DOHH2 (cell line): Measurements from ENCODE around the gene KCNJ4.

Experiments
- H3F3A ChIP-seq: fragments of 200-600 bp; sonication (generic), shearing (Covaris generic); 2 replicates; pipeline ENCODE4 v1.6.0; 2016; ENCODE audit warnings: antibody characterized with exemption, mild to moderate bottlenecking; ENCODE audit not compliant: control insufficient read depth, insufficient read depth
- H3K27ac ChIP-seq: fragments of 200-600 bp; sonication (generic); 2 replicates; pipeline ENCODE4 v1.5.1; 2014; ENCODE audit warnings: low read depth, mild to moderate bottlenecking, low read length, moderate library complexity
- H3K27me3 ChIP-seq: fragments of 200-600 bp; sonication (generic); 2 replicates; pipeline ENCODE4 v1.6.1; 2014; ENCODE audit warnings: mild to moderate bottlenecking, low read length, mixed read lengths; ENCODE audit not compliant: control insufficient read depth
- H3K36me3 ChIP-seq: fragments of 200-600 bp; sonication (generic); 2 replicates; pipeline ENCODE4 v1.6.1; 2014; ENCODE audit warnings: mild to moderate bottlenecking, low read length, moderate library complexity, mixed read lengths; ENCODE audit not compliant: control insufficient read depth
- H3K4me1 ChIP-seq: fragments of 200-600 bp; sonication (generic); 2 replicates; pipeline ENCODE4 v1.6.1; 2014; ENCODE audit warnings: mild to moderate bottlenecking, low read length, mixed read lengths; ENCODE audit not compliant: control insufficient read depth
- H3K4me2 ChIP-seq: fragments of 200-600 bp; sonication (generic); 2 replicates; pipeline ENCODE4 v1.6.0; 2014; ENCODE audit warnings: mild to moderate bottlenecking, low read length, moderate library complexity
- H3K4me3 ChIP-seq: fragments of 200-600 bp; sonication (generic); 2 replicates; pipeline ENCODE4 v1.5.1; 2014; ENCODE audit warnings: mild to moderate bottlenecking, low read length, mixed read lengths
- H3K79me2 ChIP-seq: fragments of 200-600 bp; sonication (generic); 2 replicates; pipeline ENCODE4 v1.6.1; 2014; ENCODE audit warnings: mild to moderate bottlenecking, low read length, mixed read lengths; ENCODE audit not compliant: control insufficient read depth
- H3K9me2 ChIP-seq: fragments of 200-600 bp; sonication (generic); replicated peaks from 2 replicates; pipeline ENCODE4 v1.6.1; 2014; ENCODE audit warnings: mild to moderate bottlenecking, low read length, mixed read lengths; ENCODE audit not compliant: control insufficient read depth
- H3K9me3 ChIP-seq: fragments of 200-600 bp; sonication (generic); 2 replicates; pipeline ENCODE4 v1.6.1; 2014; ENCODE audit warnings: antibody characterized with exemption, low read length, mixed read lengths; ENCODE audit not compliant: control insufficient read depth, insufficient read depth
- H4K20me1 ChIP-seq: fragments of 200-600 bp; sonication (generic); 2 replicates; pipeline ENCODE4 v1.6.0; 2014; ENCODE audit warnings: low read depth, mild to moderate bottlenecking, antibody characterized with exemption, low read length, moderate library complexity; ENCODE audit not compliant: control insufficient read depth, insufficient read depth
- CTCF ChIP-seq: fragments of 200-600 bp; sonication (generic); IDR thresholded peaks from one replicate; pipeline ENCODE4 v1.5.1; 2014; ENCODE audit warnings: antibody characterized with exemption, mild to moderate bottlenecking, low read depth, low read length; ENCODE audit not compliant: poor library complexity, severe bottlenecking
- EZH2phosphoT487 ChIP-seq: fragments of 200-600 bp; sonication (generic); IDR thresholded peaks from 2 replicates; pipeline ENCODE4 v1.6.1; 2017; ENCODE audit warnings: borderline replicate concordance, mild to moderate bottlenecking, antibody characterized with exemption, low read length, moderate library complexity, mixed read lengths

The KCNJ4 gene

GRCh38 chr22:38450234-38450797 lies 4.7 kb downstream of the KCNJ4 start:
- no peak overlapping the region for H3K4me2 ChIP-seq
- H3K9me2 ChIP-seq: no peaks in the 10 kb centered on the region
- H3K27ac ChIP-seq: no peak overlapping the region
- H3F3A ChIP-seq: no peaks in the 10 kb centered on the region
- H4K20me1 ChIP-seq: no peaks in the 10 kb centered on the region
- no peak overlapping the region for H3K4me3 ChIP-seq
- peaks cover 25% of the 10 kb centered on the region for H3K27me3 ChIP-seq
- no peaks in the 10 kb centered on the region for H3K4me1 ChIP-seq
- no peaks in the 10 kb centered on the region for H3K79me2 ChIP-seq
- H3K9me3 ChIP-seq: no peaks in the 10 kb centered on the region
- H3K36me3 ChIP-seq: no peaks in the 10 kb centered on the region
- no peak for TF ChIP-seq CTCF
- no peak for TF ChIP-seq EZH2phosphoT487

DNA sequence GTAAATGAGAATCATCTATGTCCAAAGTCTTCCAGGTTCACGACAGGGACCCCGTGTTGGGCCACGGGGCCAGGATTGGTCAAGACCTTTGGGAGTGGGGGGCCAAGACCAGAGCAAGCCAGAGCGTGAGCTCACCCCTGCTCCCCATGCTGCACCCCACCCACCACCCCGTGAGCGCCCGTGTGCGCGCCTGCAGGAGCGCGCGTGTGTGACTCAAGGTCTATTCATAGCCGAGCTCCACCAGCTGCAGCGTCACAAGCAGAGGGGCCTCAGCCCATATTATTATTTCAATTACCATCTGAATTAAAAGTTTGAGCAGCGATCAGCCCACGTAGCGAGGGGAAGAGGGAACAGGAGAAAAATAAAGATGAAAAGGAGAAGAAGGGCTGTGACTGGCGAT lies 5.2 kb downstream of the KCNJ4 start:
- no peaks in the 10 kb centered on the region for H4K20me1 ChIP-seq
- H3K27me3 ChIP-seq: peaks cover 24% of the 10 kb centered on the region
- no peak for TF ChIP-seq CTCF
- TF ChIP-seq EZH2phosphoT487: no peak
- no peaks in the 10 kb centered on the region for H3K9me2 ChIP-seq
- H3K4me3 ChIP-seq: no peak overlapping the region
- H3K27ac ChIP-seq: no peak overlapping the region
- no peaks in the 10 kb centered on the region for H3K36me3 ChIP-seq
- no peaks in the 10 kb centered on the region for H3K4me1 ChIP-seq
- H3K4me2 ChIP-seq: no peak overlapping the region
- H3K9me3 ChIP-seq: no peaks in the 10 kb centered on the region
- no peaks in the 10 kb centered on the region for H3F3A ChIP-seq
- no peaks in the 10 kb centered on the region for H3K79me2 ChIP-seq

DNA sequence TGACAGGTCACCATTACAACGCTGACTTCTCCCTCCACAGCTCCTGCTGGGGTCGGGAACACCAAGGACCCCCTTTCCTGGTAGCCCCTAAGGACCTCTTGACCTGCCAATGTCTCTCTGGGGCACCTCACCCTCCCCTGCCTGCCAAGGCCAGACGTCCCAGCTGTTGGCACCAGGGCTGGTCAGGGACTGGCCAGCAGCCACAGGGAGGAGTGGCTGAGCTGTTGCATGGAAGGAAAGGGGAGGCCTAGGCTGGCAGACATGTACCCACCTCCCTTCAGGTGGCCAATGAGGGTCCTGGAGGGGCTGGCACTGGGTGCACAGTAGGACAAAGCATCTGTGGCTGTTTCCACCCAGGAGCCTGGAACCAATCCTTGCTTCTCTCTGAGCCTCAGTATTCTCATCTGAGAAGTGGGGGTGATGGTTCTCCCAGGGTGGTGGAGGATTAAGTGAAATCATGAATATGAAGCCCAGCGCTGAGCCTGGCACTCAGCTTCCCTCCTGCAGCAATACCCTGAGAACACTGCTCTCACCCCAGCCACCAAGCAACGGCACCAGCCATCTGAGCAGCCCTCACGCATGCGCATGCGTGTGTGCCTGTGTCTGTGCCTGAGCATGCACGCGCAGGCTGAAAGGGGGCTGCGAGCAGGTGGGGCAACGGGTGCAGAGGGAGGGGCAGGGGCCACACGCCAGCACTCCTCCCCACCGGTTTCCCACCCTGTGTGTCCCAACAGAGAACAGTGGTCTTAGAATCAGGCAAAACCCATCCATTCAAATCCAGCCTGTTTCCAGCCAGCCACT lies 5.9 kb downstream of the KCNJ4 start:
- Histone ChIP-seq H3K9me2 (no peaks in the 10 kb centered on the region), H4K20me1 (no peaks in the 10 kb centered on the region), H3K4me1 (no peaks in the 10 kb centered on the region), H3K79me2 (no peaks in the 10 kb centered on the region), H3F3A (no peaks in the 10 kb centered on the region), H3K27me3 (peaks cover 18% of the 10 kb centered on the region), H3K36me3 (no peaks in the 10 kb centered on the region), H3K9me3 (no peaks in the 10 kb centered on the region), H3K27ac (no peak overlapping the region), H3K4me3 (no peak overlapping the region), H3K4me2 (no peak overlapping the region)
- no peak for TF ChIP-seq CTCF
